HG02588 (cell line): ENCODE data around the gene COL3A1.

Source experiments
- ATAC-seq: cut with Tn5 transposase; IDR thresholded peaks from one replicate; pipeline ENCODE4 v1.9.1; 2021; ENCODE audit warnings: mild to moderate bottlenecking, moderate library complexity; ENCODE audit not compliant: unreplicated experiment

The COL3A1 gene

GRCh38 chr2:189014449-189015138, 40.4 kb downstream of the COL3A1 start:
- no peak for ATAC-seq

DNA sequence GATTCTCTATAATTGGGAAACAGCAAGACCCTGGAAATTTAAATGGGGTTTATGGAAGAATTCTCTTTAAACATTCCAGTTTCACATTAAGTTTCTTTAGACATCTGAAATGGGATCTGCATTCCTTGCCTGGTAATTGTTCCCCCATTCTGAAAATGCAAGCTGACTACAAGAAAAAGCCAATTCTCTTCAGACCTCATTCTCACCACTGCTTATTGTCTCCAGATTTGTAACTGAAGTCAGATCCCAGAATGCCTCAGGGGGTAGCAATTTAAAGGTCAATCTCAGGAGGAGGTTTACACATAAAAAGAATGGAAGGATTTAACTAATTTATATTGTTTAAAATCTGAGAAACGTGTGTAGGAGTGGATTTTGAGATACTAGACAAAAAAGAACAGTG, 41.2 kb downstream of the COL3A1 start:
- no peak for ATAC-seq

- no peak for ATAC-seq
Observed at GRCh38 chr2:189016311-189016861, 42.2 kb downstream of the COL3A1 start.

DNA sequence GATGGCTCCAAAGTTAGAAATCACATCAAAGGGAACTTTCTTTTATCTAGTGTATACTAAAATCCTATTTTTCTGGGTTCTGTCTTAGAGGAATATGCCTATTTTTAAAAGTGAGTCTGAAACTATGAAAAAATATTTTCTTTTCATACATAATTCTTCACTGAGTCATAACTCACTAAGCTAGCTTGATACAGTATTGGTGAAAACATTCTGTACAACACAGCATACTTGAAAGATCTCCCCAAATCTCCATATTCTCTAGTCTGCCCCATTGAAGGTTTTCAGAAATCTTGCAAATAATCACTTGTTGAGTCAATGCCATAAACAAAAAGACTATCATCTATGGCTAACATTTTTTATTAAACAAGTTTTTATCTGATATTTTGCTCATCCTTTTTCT, 44.5 kb downstream of the COL3A1 start:
- no peak for ATAC-seq

GRCh38 chr2:189020179-189020578, 46.0 kb downstream of the COL3A1 start:
- no peak for ATAC-seq

- no peak for ATAC-seq
Observed at GRCh38 chr2:189022053-189022481, 47.9 kb downstream of the COL3A1 start.

DNA sequence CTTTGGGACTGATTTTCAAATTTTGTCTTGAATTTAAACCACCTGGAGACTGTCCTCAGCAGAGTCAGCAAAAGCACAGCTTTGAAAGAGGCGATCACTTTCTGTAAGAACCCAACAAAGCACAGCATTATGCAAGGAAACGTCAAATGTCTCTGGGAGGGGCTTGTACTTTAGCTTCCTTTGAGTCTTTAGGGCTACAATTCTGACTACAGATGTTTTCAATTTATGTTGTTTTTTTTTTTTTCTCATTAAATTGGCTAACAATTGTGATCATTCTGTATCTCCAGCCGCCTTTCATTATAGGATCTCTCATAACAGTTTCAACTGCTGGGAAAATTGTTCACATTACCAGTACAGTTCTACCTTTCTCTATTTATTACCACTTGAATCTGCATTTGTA, 48.3 kb downstream of the COL3A1 start:
- no peak for ATAC-seq

DNA sequence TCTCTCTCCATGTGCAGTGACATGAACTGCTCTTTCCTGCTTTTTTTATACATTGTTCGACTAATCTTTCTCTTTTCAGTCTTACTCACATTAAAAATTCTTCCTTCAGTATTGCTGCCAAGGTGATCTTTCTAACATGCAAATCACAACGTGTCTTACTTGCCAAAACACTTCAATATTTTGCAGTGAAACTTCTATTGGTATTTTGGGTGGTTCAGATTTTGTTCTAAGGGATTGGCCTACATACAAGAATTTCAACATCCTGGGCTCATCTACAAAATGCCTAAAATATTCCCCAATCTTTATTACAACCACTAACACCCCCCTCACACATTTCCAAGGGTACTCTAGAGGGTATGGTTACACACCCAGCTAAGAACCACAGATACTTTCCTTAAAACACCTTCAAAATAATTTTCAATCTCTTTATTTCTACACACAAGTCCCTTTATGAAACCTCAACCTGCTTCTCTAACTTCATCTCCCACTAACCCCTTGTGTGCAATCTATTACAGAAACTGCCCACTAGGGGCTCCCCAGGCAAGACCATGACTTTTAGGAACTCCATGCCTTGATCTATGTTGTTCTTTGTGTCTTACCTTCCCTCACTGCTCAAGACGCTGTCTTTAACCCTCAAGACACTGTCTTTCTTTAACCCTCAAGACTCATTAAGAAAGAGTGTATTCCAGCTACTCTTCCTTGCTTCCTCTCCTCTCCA, 50.9 kb downstream of the COL3A1 start:
- no peak for ATAC-seq

- ATAC-seq: no peak
Observed at GRCh38 chr2:189037518-189037917, 63.3 kb downstream of the COL3A1 start.

DNA sequence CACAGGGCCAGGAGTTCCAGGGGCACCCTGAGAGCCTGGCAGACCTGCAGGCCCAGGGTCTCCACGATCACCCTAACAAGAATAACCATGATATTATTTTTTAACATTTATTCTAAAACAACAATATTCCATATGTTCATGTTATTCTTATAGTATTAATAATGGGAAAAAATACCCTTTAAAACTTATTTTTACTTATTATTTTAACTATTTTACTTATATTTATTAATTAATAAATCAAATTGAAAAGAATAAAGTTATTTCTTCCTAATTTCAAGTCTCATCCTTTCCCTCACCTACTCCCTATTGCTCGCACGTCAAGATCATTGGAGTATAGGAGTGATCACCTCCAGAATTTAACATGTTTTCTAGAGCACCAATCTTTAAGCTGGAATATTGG, 71.7 kb downstream of the COL3A1 start:
- ATAC-seq: no peak

DNA sequence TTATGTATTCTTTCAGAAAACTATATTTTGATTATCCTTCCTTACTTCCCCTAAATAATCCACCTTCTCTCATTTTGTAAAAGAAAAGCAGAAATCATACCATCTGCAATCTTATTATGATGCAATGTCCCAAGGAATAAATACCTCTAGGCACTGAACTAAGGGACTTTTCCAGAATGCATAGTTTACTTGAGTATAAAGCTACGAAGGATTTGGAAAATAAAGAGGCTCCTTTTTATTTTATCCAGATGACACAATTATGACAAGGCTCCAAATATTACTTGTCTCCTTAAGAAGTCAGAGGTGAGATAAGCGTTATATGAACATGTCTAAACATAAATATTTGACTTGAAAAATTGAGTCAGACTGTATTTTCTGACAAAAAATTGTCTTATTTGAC, 72.1 kb downstream of the COL3A1 start:
- no peak for ATAC-seq

GRCh38 chr2:189047171-189047888, 73.2 kb downstream of the COL3A1 start:
- no peak for ATAC-seq

GRCh38 chr2:189048189-189048588, 74.0 kb downstream of the COL3A1 start:
- ATAC-seq: no peak

GRCh38 chr2:189049709-189050164, 75.6 kb downstream of the COL3A1 start:
- no peak for ATAC-seq

- ATAC-seq: no peak
Observed at GRCh38 chr2:189050165-189050712, 76.1 kb downstream of the COL3A1 start.

DNA sequence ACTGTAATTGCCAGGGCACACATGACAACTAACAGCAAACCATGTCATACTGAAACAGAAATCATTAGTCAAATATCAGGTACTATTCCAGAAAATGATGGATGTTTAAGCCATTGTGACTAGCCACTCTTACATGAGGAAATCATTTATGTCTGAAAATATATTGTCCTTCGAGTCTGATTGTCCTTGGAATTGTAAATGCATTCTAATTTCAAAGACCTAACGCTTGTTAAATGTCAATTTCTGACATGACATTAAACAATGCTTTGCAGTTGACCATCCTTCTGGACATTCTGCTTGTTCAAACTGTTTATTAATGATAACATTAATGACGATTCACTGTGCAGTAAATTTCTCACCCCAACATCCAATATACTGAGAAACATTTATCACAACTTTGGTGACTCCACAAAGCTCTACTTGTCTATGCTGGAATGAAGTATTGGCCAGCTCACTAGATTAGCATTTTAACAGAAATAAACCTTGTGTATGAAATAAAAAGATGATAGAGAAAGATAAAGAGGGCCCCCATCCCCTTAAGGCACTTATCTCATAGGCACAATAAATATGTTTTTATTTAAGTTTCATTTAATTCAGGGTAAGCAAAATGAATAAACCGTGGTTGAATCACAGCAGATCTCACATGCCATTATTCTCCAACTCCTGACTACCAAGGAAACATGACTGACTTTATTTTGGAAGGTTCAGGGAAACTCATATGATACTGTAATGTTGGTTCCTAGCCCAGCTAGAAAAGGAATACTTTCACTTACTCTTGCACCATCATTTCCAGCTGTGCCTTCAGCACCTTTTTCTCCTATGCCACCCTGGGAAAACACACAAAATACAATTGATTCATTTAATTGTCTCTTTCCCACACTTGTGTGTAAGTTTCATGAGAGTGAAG, 82.3 kb downstream of the COL3A1 start:
- no peak for ATAC-seq

GRCh38 chr2:189057316-189057715, 83.1 kb downstream of the COL3A1 start:
- ATAC-seq: no peak

GRCh38 chr2:189060096-189060642, 86.0 kb downstream of the COL3A1 start:
- no peak for ATAC-seq
